Activated naive CD8-positive, alpha-beta T cell treated with anti-CD3 and anti-CD28 coated beads, Interleukin-2, amount 10 ng/mL, durations not matched to agents 7 days and 5 days (primary cell): ENCODE results near the gene KANTR. TPM values are rescaled to one million over a fixed set of nuclear protein-coding genes. Genes with fewer than 3 reads are reported as not detected.

Experiments used
- ATAC-seq: fragments of 150-1000 bp; cut with Tn5 transposase; one replicate; pipeline ENCODE4 v1.10.0; 2021; ENCODE audit warnings: low read depth, moderate library complexity
- POLR2A ChIA-PET: fragments of 350-600 bp; sonication (Branson Sonifier 250); formaldehyde crosslinking; loops from one replicate; lab custom pipeline; 2021; ENCODE audit warnings: antibody characterized with exemption; lab: Charles Lee
- DNase-seq: peaks from one replicate; pipeline ENCODE4 v3.0.0; 2021
- H3K27ac Mint-ChIP-seq: one replicate; pipeline ENCODE4 v1.8.0; 2022; ENCODE audit warnings: mild to moderate bottlenecking, mixed read lengths
- H3K27me3 Mint-ChIP-seq: one replicate; pipeline ENCODE4 v1.8.0; 2022; ENCODE audit warnings: mild to moderate bottlenecking, moderate library complexity, mixed read lengths
- H3K36me3 Mint-ChIP-seq: one replicate; pipeline ENCODE4 v1.8.0; 2021; ENCODE audit warnings: mild to moderate bottlenecking, mixed read lengths
- H3K4me1 Mint-ChIP-seq: one replicate; pipeline ENCODE4 v1.8.0; 2021; ENCODE audit warnings: mixed read lengths
- H3K4me3 Mint-ChIP-seq: one replicate; pipeline ENCODE4 v1.8.0; 2022; ENCODE audit warnings: mild to moderate bottlenecking, moderate library complexity, mixed read lengths
- H3K9me3 Mint-ChIP-seq: one replicate; pipeline ENCODE4 v1.8.0; 2021; ENCODE audit warnings: mixed read lengths
- total RNA-seq, 2 experiments: library from RNA; stranded (reverse); gene quantifications; one replicate each; pipeline ENCODE4 v1.2.3, GENCODE V29; 2021

KANTR gene
- total RNA-seq, 2 experiments from 2014 or later = 14.2 to 16.1 TPM

DNA sequence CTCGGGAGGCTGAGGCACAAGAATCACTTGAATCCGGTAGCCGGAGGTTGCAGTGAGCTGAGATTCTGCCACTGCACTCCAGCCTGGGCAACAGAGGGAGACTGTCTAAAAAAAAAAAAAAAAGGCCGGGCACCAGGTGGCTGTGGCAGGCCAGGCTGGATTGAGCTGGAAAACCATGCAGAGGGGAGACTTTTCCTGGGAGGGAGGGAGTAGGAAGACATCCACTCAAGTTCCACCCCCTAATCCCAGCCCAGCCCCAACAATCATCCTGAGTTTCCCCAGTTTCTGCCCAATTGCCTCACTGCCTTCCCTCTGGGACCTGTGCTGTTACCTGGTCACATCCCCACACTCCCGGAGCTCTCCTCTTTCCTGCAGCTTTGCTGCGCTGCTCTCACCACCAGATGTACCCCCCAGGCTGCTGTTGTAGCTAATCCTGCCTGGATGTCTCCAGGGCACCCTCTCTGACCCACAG, 20.8 kb upstream of the KANTR start:
- no peak for ATAC-seq
- H3K27me3 Mint-ChIP-seq = no peaks in the 10 kb centered on the region
- no peaks in the 10 kb centered on the region for H3K9me3 Mint-ChIP-seq
- no peak overlapping the region for H3K27ac Mint-ChIP-seq
- H3K4me3 Mint-ChIP-seq = peak overlapping the region; percentile 74
- peaks cover 8% of the 10 kb centered on the region for H3K4me1 Mint-ChIP-seq
- no peak for DNase-seq
- POLR2A ChIA-PET = interaction anchor here (0.6 kb wide), 1 partner anchor 8 kb away, joined by 3 read pairs; no protein-coding TSS in a partner anchor
- no peaks in the 10 kb centered on the region for H3K36me3 Mint-ChIP-seq

DNA sequence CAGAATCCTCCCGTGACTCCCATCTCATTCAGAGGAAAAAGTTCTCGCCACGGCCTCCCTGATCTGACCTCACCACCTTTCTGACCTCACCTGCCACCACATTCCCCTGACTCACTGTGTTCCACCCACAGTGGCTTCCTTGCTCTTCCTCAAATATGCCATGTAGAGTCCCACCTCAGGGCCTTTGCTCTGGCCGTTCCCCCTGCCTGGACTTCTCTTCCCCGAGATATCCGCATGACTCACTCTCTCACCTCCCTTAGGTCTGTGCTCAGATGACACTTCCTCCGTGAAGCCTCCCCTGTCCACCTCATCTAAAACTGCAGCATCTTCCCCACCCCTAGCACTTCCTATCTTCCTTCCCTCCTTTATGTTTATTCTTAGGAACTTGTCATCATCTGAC, 18.9 kb upstream of the KANTR start:
- H3K9me3 Mint-ChIP-seq = no peaks in the 10 kb centered on the region
- ATAC-seq (peak; percentile 7), DNase-seq (no peak)
- H3K27ac Mint-ChIP-seq = no peak overlapping the region
- POLR2A ChIA-PET = no interaction called here
- no peaks in the 10 kb centered on the region for H3K27me3 Mint-ChIP-seq
- no peaks in the 10 kb centered on the region for H3K36me3 Mint-ChIP-seq
- no peak overlapping the region for H3K4me3 Mint-ChIP-seq
- peaks cover 8% of the 10 kb centered on the region for H3K4me1 Mint-ChIP-seq

DNA sequence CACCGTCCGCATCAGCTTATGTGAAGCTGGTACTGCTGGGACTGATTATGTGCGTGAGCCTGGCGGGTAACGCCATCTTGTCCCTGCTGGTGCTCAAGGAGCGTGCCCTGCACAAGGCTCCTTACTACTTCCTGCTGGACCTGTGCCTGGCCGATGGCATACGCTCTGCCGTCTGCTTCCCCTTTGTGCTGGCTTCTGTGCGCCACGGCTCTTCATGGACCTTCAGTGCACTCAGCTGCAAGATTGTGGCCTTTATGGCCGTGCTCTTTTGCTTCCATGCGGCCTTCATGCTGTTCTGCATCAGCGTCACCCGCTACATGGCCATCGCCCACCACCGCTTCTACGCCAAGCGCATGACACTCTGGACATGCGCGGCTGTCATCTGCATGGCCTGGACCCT, 17.3 kb upstream of the KANTR start:
- no peaks in the 10 kb centered on the region for H3K27me3 Mint-ChIP-seq
- peaks cover 8% of the 10 kb centered on the region for H3K4me1 Mint-ChIP-seq
- ATAC-seq = no peak
- no peaks in the 10 kb centered on the region for H3K9me3 Mint-ChIP-seq
- no peak overlapping the region for H3K4me3 Mint-ChIP-seq
- no peak overlapping the region for H3K27ac Mint-ChIP-seq
- H3K36me3 Mint-ChIP-seq = no peaks in the 10 kb centered on the region
- POLR2A ChIA-PET = no interaction called here
- no peak for DNase-seq

DNA sequence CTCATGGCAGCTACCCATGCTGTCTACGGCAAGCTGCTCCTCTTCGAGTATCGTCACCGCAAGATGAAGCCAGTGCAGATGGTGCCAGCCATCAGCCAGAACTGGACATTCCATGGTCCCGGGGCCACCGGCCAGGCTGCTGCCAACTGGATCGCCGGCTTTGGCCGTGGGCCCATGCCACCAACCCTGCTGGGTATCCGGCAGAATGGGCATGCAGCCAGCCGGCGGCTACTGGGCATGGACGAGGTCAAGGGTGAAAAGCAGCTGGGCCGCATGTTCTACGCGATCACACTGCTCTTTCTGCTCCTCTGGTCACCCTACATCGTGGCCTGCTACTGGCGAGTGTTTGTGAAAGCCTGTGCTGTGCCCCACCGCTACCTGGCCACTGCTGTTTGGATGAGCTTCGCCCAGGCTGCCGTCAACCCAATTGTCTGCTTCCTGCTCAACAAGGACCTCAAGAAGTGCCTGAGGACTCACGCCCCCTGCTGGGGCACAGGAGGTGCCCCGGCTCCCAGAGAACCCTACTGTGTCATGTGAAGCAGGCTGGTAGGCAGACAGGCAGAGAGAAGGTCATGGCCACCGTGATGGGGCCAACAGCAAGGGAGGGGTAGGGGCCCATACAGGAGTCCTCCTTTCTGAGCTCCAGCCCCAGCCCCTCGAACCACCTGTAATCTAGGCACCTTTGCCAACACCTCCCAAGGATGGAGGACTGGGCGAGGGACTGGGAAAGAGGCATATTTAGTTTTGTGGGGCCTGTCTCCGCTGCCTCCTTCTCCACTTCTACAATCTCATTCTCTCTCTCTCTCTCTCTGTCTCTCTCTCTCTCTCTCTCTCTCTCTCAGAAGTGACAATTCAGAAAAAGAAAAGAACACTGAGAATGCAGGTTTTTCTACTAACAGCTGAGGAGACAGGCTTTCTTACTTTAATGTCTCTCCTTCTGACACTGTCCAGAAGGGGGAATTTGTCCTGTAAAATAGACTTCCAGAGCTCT, 16.4 kb upstream of the KANTR start:
- H3K9me3 Mint-ChIP-seq = no peaks in the 10 kb centered on the region
- H3K36me3 Mint-ChIP-seq = no peaks in the 10 kb centered on the region
- DNase-seq (no peak), ATAC-seq (no peak)
- H3K27ac Mint-ChIP-seq = no peak overlapping the region
- H3K4me1 Mint-ChIP-seq = peaks cover 3% of the 10 kb centered on the region
- no peak overlapping the region for H3K4me3 Mint-ChIP-seq
- H3K27me3 Mint-ChIP-seq = no peaks in the 10 kb centered on the region
- POLR2A ChIA-PET = no interaction called here

DNA sequence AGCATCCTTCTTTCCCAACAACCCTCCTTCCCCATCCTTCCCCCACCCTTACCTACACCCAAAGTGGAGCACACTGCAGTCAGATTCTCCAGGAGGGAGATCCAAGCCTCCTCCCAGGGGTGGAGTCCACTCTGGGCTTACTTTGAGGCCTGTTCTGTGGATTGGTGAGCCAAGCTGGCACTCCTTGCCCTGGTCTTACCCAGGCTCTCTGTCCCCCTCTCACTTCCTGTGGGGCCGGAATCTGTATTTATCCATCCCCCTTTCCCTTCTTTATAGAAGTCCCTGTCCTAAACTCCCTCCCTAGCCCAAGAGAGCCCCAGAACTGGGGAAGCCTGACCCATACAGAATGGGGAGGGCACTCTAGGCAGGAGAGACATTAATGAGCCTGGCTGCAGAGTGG, 15.0 kb upstream of the KANTR start:
- DNase-seq (no peak), ATAC-seq (no peak)
- no peaks in the 10 kb centered on the region for H3K36me3 Mint-ChIP-seq
- no peak overlapping the region for H3K4me3 Mint-ChIP-seq
- H3K9me3 Mint-ChIP-seq = no peaks in the 10 kb centered on the region
- peaks cover 10% of the 10 kb centered on the region for H3K4me1 Mint-ChIP-seq
- POLR2A ChIA-PET = no interaction called here
- H3K27ac Mint-ChIP-seq = no peak overlapping the region
- H3K27me3 Mint-ChIP-seq = no peaks in the 10 kb centered on the region

DNA sequence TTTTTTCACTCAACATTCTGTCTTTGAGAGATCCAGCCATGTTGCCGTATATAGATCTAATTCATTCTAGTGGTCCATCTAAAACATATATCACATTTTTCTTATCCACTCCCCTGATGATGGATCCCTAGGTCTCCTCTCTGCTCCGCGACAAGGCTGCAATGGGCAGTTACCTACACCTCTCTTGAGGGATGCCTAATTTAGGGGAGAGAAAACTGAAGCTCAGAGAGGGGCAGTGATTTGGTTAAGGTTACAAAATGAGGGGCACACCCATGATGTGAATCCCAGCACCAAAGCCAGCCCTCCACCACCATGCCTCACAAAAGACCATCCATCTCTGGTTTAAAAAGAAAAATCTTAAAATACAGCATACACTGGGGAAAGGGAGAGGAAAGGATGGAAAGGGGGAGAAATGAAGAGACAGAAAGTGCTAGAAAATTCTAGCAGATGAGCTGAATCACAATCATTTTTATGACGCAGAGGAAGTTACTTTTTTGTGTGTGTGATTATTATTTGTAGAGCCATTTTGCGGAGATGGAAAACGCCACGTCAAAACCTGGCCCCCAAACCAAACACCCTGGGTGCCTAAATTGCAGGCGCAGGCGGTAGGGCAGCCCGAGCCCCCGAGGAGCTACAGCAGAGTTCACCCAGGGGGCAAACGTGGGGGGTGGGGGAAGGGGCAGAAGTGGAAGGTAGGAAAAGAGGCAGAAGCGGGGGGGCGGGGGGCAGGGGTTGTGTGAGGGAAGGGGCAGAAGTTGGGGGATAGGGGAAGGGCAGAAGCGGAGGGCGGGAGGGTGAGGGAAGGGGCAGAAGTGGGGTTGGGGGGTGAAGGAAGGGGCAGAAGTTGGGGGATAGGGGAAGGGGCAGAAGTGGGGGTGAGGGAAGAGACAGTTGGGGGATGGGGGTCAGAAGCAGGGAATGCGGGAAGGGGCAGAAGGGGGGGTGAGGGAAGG, 13.0 kb upstream of the KANTR start:
- ATAC-seq (no peak), DNase-seq (no peak)
- Mint-ChIP-seq H3K36me3 (peaks cover 1% of the 10 kb centered on the region), H3K9me3 (no peaks in the 10 kb centered on the region), H3K27me3 (no peaks in the 10 kb centered on the region), H3K27ac (peak overlapping the region; percentile 91), H3K4me1 (peaks cover 17% of the 10 kb centered on the region), H3K4me3 (peak overlapping the region; percentile 82)
- POLR2A ChIA-PET = interaction anchor here (0.7 to 2.2 kb wide), 2 partner anchors 8 to 13 kb away, joined by 3 to 10 read pairs; partner anchors contain the start of gene KANTR

DNA sequence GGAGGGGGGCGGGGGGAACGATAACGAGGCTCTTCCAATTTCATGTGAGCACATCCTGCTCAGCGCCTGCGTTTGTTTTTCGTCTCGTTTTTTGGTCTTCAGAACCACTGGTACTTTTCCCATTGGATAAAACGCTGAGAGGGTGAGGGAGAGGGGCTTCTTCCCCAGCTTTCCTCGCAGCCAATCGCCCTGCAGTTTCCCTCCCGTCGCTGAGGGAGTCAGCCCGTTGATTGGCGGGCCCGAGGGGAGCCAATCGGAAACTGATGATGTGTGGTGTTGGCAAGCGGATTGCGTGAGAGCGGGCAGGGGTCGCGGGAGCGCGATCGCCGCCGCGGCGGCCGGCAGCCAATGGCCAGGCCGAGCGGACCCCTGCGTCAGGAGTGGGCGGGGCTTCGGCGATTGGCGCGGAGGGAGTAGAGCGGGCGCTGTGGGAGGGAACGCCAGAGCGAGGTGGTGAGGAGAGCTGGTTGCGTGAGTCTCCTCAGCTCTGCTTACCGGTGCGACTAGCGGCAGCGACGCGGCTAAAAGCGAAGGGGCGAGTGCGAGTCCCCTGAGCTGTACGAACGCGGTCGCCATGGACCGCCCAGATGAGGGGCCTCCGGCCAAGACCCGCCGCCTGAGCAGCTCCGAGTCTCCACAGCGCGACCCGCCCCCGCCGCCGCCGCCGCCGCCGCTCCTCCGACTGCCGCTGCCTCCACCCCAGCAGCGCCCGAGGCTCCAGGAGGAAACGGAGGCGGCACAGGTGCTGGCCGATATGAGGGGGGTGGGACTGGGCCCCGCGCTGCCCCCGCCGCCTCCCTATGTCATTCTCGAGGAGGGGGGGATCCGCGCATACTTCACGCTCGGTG, 11.8 kb upstream of the KANTR start, which contains the start of gene TSPYL2:
TSS of gene TSPYL2 (plus strand) at position 443 of the 848 bp plus-strand sequence. CDS start at position 575, 132 bp downstream.
- Mint-ChIP-seq H3K9me3 (no peaks in the 10 kb centered on the region), H3K4me1 (peaks cover 18% of the 10 kb centered on the region), H3K36me3 (peaks cover 5% of the 10 kb centered on the region), H3K27ac (peak within 1 kb of the TSS; percentile 99), H3K27me3 (no peaks in the 10 kb centered on the region), H3K4me3 (peak within 1 kb of the TSS; percentile 94)
- peak; percentile 88 for ATAC-seq
- DNase-seq = peak; percentile 92
- POLR2A ChIA-PET = interaction anchor here (0.6 to 2.2 kb wide), 7 partner anchors 10 to 1415 kb away, joined by 3 to 10 read pairs (median 4); partner anchors contain the start of genes KANTR and KDM5C

DNA sequence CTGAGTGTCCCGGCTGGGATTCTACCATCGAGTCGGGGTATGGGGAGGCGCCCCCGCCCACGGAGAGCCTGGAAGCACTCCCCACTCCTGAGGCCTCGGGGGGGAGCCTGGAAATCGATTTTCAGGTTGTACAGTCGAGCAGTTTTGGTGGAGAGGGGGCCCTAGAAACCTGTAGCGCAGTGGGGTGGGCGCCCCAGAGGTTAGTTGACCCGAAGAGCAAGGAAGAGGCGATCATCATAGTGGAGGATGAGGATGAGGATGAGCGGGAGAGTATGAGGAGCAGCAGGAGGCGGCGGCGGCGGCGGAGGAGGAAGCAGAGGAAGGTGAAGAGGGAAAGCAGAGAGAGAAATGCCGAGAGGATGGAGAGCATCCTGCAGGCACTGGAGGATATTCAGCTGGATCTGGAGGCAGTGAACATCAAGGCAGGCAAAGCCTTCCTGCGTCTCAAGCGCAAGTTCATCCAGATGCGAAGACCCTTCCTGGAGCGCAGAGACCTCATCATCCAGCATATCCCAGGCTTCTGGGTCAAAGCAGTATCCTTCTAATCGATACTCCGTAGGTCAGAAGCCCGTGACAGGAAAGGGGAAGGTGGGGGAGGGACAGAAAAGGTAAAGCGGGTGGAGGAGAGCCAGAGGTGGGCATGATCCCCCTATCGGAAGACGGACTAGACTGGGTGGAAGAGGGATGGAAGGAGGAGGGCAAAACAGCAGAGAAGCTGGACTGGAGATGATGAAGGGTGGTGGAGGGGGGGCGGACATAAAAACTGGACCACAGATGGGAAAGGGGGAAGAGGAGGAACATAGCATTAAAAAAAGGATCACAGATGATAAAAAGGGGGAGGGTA, 10.9 kb upstream of the KANTR start:
- no peaks in the 10 kb centered on the region for H3K9me3 Mint-ChIP-seq
- peak overlapping the region; percentile 94 for H3K4me3 Mint-ChIP-seq
- H3K27ac Mint-ChIP-seq = peak overlapping the region; percentile 87
- POLR2A ChIA-PET = interaction anchor here (1.0 to 2.2 kb wide), 4 partner anchors 11 to 87 kb away, joined by 3 to 10 read pairs (median 6); partner anchors contain the start of gene KANTR
- peaks cover 5% of the 10 kb centered on the region for H3K36me3 Mint-ChIP-seq
- DNase-seq (no peak), ATAC-seq (no peak)
- H3K4me1 Mint-ChIP-seq = peaks cover 21% of the 10 kb centered on the region
- H3K27me3 Mint-ChIP-seq = no peaks in the 10 kb centered on the region

DNA sequence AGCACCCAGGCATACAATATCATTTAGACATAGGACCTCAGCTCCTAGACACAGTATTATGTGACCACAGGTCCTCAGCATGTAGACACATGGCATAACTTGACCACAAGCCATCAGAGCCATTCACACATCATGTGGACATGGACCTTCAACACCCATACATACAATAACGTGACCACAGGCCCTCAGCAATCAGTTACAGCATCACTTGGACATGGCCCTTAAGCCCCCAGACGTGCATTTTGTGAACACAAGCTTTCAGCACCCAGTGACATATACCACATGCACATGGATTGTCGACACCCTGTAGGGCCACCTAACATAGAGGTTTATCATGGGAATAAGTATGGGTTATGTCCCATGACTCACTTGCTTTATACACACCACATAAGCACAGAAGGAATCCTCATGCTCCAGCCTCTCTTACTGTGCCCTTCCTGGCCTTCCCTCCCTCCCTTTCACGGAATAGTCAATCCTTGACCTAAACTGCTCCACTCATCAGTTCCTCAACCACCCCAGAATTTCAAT, 9.8 kb upstream of the KANTR start:
- Mint-ChIP-seq H3K27me3 (no peaks in the 10 kb centered on the region), H3K4me3 (no peak overlapping the region), H3K9me3 (no peaks in the 10 kb centered on the region), H3K27ac (no peak overlapping the region), H3K36me3 (peaks cover 6% of the 10 kb centered on the region), H3K4me1 (peaks cover 28% of the 10 kb centered on the region)
- DNase-seq = no peak
- POLR2A ChIA-PET = no interaction called here
- ATAC-seq = no peak

DNA sequence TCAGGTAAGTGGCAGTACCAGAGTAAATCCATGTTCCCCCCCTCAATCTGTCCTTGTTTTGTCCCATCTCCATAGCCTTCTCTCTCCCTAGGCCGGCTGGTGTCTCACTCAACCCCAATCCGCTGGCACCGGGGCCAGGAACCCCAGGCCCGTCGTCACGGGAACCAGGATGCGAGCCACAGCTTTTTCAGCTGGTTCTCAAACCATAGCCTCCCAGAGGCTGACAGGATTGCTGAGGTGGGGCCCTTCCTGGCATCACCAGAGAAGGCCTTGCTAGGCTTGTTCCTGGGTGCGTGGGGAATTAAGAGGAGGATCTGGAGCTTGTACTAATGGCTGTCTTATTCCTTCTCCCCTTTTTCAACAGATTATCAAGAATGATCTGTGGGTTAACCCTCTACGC, 9.1 kb upstream of the KANTR start:
- H3K9me3 Mint-ChIP-seq = no peaks in the 10 kb centered on the region
- peaks cover 6% of the 10 kb centered on the region for H3K36me3 Mint-ChIP-seq
- no peak for DNase-seq
- POLR2A ChIA-PET = no interaction called here
- no peak overlapping the region for H3K4me3 Mint-ChIP-seq
- H3K27ac Mint-ChIP-seq = no peak overlapping the region
- H3K4me1 Mint-ChIP-seq = peaks cover 30% of the 10 kb centered on the region
- ATAC-seq = no peak
- no peaks in the 10 kb centered on the region for H3K27me3 Mint-ChIP-seq

DNA sequence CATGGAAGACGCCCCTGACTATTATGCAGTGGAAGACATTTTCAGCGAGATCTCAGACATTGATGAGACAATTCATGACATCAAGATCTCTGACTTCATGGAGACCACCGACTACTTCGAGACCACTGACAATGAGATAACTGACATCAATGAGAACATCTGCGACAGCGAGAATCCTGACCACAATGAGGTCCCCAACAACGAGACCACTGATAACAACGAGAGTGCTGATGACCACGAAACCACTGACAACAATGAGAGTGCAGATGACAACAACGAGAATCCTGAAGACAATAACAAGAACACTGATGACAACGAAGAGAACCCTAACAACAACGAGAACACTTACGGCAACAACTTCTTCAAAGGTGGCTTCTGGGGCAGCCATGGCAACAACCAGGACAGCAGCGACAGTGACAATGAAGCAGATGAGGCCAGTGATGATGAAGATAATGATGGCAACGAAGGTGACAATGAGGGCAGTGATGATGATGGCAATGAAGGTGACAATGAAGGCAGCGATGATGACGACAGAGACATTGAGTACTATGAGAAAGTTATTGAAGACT, 8.2 kb upstream of the KANTR start:
- Mint-ChIP-seq H3K4me3 (no peak overlapping the region), H3K36me3 (peaks cover 6% of the 10 kb centered on the region), H3K27ac (peak overlapping the region; percentile 46), H3K4me1 (peaks cover 30% of the 10 kb centered on the region), H3K27me3 (no peaks in the 10 kb centered on the region), H3K9me3 (no peaks in the 10 kb centered on the region)
- DNase-seq = no peak
- POLR2A ChIA-PET = no interaction called here
- no peak for ATAC-seq
